HepG2 (cell line): ENCODE results near the gene ACSL3. TPM values are rescaled to one million over a fixed set of nuclear protein-coding genes. Genes with fewer than 3 reads are reported as not detected.

Source experiments
- ATAC-seq: fragments of 200-7000 bp; cut with Tn5 transposase; 3 replicates; pipeline ENCODE4 v1.9.1; 2020; ENCODE audit warnings: mild to moderate bottlenecking, moderate library complexity
- BruUV-seq: library from RNA; stranded (reverse); fragments of 400-500 nt; replicated peaks from 2 replicates; lab custom pipeline; 2021; lab: Mats Ljungman, UMichigan
- CTCF ChIA-PET: fragments of 300-600 bp; formaldehyde crosslinking; extraction: SDS; loops from one replicate; lab custom pipeline; 2021; ENCODE audit warnings: low total read pairs, inconsistent platforms, low intra/inter-chr PET ratio; lab: Yijun Ruan, JAX
- POLR2A ChIA-PET: fragments of 350-600 bp; sonication (Branson Sonifier 250); formaldehyde crosslinking; loops from one replicate; lab custom pipeline; 2020; ENCODE audit warnings: antibody characterized with exemption, inconsistent platforms; lab: Yijun Ruan, JAX
- DNase-seq: peaks from one replicate; pipeline ENCODE4 v3.0.0-alpha.2; 2015; ENCODE audit warnings: low spot score
- FAIRE-seq: peaks from 3 replicates; lab custom pipeline; 2011; peaks lifted over from hg19 to GRCh38; lab: Jason Lieb, UNC
- H2AFZ ChIP-seq: one replicate; pipeline ENCODE4 v1.6.1; 2011; ENCODE audit warnings: low read length, inconsistent platforms
- H3K27ac ChIP-seq: fragments of 300-600 bp; 3 replicates; pipeline ENCODE4 v1.8.0; 2011; ENCODE audit warnings: mixed run types, mild to moderate bottlenecking, mixed read lengths, low read length, inconsistent platforms; ENCODE audit not compliant: insufficient read depth; ENCODE audit errors: extremely low read length
- H3K27me3 ChIP-seq, 2 experiments: fragments of 200-600 bp in 1 of 2; 2 replicates in 1 of 2; 3 replicates in 1 of 2; pipeline versions ENCODE4 v1.6.0 to v1.8.0; 2011; ENCODE audit warnings: low read length in 2 of 2, mild to moderate bottlenecking in 2 of 2, moderate library complexity in 2 of 2, inconsistent platforms in 1 of 2; ENCODE audit not compliant: insufficient read depth in 2 of 2, control insufficient read depth in 1 of 2
- H3K36me3 ChIP-seq, 2 experiments: fragments of 200-600 bp in 1 of 2; replicated peaks in 1 of 2; 2 replicates in 1 of 2; 3 replicates in 1 of 2; pipeline versions ENCODE4 v1.5.1 to v1.8.0; 2011; ENCODE audit warnings: low read length in 2 of 2, inconsistent platforms in 1 of 2; ENCODE audit not compliant: insufficient read depth in 2 of 2, control insufficient read depth in 1 of 2
- H3K4me1 ChIP-seq: 2 replicates; pipeline ENCODE4 v1.5.1; 2012; ENCODE audit warnings: low read length, inconsistent platforms; ENCODE audit not compliant: insufficient read depth
- H3K4me2 ChIP-seq: 2 replicates; pipeline ENCODE4 v1.6.0; 2011; ENCODE audit warnings: low read depth, low read length, inconsistent platforms
- H3K4me3 ChIP-seq, 3 experiments: fragments of 200-600 bp in 1 of 3; sonication (generic), shearing (Covaris generic) in 1 of 3; replicated peaks in 1 of 3; 2 replicates each; pipeline ENCODE4 v1.5.1; 2011 to 2016; ENCODE audit warnings: low read length in 3 of 3, inconsistent platforms in 2 of 3, low read depth in 2 of 3, mild to moderate bottlenecking in 2 of 3, control low read depth in 1 of 3, mixed read lengths in 1 of 3; ENCODE audit not compliant: insufficient read depth in 1 of 3
- H3K79me2 ChIP-seq: one replicate; pipeline ENCODE4 v1.6.1; 2011; ENCODE audit warnings: low read length, inconsistent platforms; ENCODE audit not compliant: insufficient read depth
- H3K9ac ChIP-seq: 2 replicates; pipeline ENCODE4 v1.6.0; 2011; ENCODE audit warnings: mild to moderate bottlenecking, low read depth, low read length, inconsistent platforms; ENCODE audit not compliant: insufficient read depth
- H3K9me3 ChIP-seq: 2 replicates; pipeline ENCODE4 v1.5.1; 2012; ENCODE audit warnings: mild to moderate bottlenecking, low read length
- H4K20me1 ChIP-seq: 2 replicates; pipeline ENCODE4 v1.6.0; 2011; ENCODE audit warnings: inconsistent platforms, mild to moderate bottlenecking, low read length, moderate library complexity; ENCODE audit not compliant: insufficient read depth
- CBX2 ChIP-seq, 2 experiments: fragments of 200-600 bp in 1 of 2; sonication (generic); formaldehyde crosslinking in 1 of 2; IDR thresholded peaks; 2 replicates each; pipeline versions ENCODE4 v1.7.0 to v1.8.1; 2018 to 2022; ENCODE audit warnings: low read depth in 2 of 2, low read length in 1 of 2, mild to moderate bottlenecking in 1 of 2, missing genetic modification reagents in 1 of 2
- ETV5 ChIP-seq: IDR thresholded peaks from 2 replicates; pipeline ENCODE4 v1.6.1; 2018; ENCODE audit warnings: missing biosample characterization, missing genetic modification reagents, inconsistent platforms, borderline replicate concordance
- FOXJ3 ChIP-seq: sonication (generic); formaldehyde crosslinking; IDR thresholded peaks from 2 replicates; pipeline ENCODE4 v1.4.0; 2020; ENCODE audit warnings: missing genetic modification reagents, mild to moderate bottlenecking, borderline replicate concordance
- HNRNPH1 ChIP-seq: fragments of 200-400 bp; formaldehyde crosslinking; optimal IDR thresholded peaks from 2 replicates; pipeline ENCODE3; 2017; ENCODE audit warnings: mild to moderate bottlenecking, low read depth, low read length
- KDM5A ChIP-seq: fragments of 200-600 bp; sonication (generic); IDR thresholded peaks from 2 replicates; pipeline ENCODE4 v1.7.0; 2018; ENCODE audit warnings: antibody characterized with exemption, mild to moderate bottlenecking, low read length, borderline replicate concordance
- MED13 ChIP-seq: sonication (generic); formaldehyde crosslinking; IDR thresholded peaks from 2 replicates; pipeline ENCODE4 v1.5.0; 2020; ENCODE audit warnings: missing genetic modification reagents
- RBFOX2 ChIP-seq: fragments of 200-400 bp; formaldehyde crosslinking; IDR thresholded peaks from 2 replicates; pipeline ENCODE4 v1.6.1; 2017; ENCODE audit warnings: low read depth, mild to moderate bottlenecking, low read length
- SMYD3 ChIP-seq: sonication (generic); formaldehyde crosslinking; IDR thresholded peaks from 2 replicates; pipeline ENCODE4 v1.8.1; 2023; ENCODE audit warnings: mild to moderate bottlenecking, missing genetic modification reagents
- XBP1 ChIP-seq: sonication (generic); formaldehyde crosslinking; IDR thresholded peaks from 2 replicates; pipeline ENCODE4 v1.5.0; 2020; ENCODE audit warnings: missing genetic modification reagents
- ZKSCAN8 ChIP-seq: IDR thresholded peaks from 2 replicates; pipeline ENCODE4 v1.6.1; 2016; ENCODE audit warnings: borderline replicate concordance, missing genetic modification reagents, missing compliant biosample characterization
- ZMAT3 ChIP-seq: sonication (generic); formaldehyde crosslinking; conservative IDR thresholded peaks from 2 replicates; pipeline ENCODE4 v1.7.0; 2021; ENCODE audit warnings: missing genetic modification reagents
- ZNF260 ChIP-seq: sonication (generic); formaldehyde crosslinking; IDR thresholded peaks from 2 replicates; pipeline ENCODE4 v1.4.0; 2020; ENCODE audit warnings: missing genetic modification reagents, low read depth, mild to moderate bottlenecking, borderline replicate concordance
- ZNF326 ChIP-seq: sonication (generic); formaldehyde crosslinking; IDR thresholded peaks from 2 replicates; pipeline ENCODE4 v1.4.0; 2020; ENCODE audit warnings: missing genetic modification reagents, borderline replicate concordance
- ZNF468 ChIP-seq: sonication (generic); formaldehyde crosslinking; IDR thresholded peaks from 2 replicates; pipeline ENCODE4 v1.8.0; 2022; ENCODE audit warnings: mild to moderate bottlenecking, moderate library complexity, missing genetic modification reagents
- ZNF772 ChIP-seq: sonication (generic); formaldehyde crosslinking; IDR thresholded peaks from 2 replicates; pipeline ENCODE4 v1.5.0; 2020; ENCODE audit warnings: mild to moderate bottlenecking, missing genetic modification reagents
- ZNF792 ChIP-seq: IDR thresholded peaks from 2 replicates; pipeline ENCODE4 v1.6.1; 2016
- ZSCAN9 ChIP-seq: IDR thresholded peaks from 2 replicates; pipeline ENCODE4 v1.6.1; 2016; ENCODE audit warnings: borderline replicate concordance
- WGBS: methylation state at CpG from one replicate; pipeline ENCODE4 v1.1.6; 2017; ENCODE audit warnings: low lambda C conversion rate; 5-methylcytosine and 5-hydroxymethylcytosine counted together
- in situ Hi-C: cut with HindIII; loops from 2 replicates; pipeline ENCODE4 v1.10.0; 2017; ENCODE audit warnings: low pct_unique_long_range_greater_than_20kb; ENCODE audit not compliant: extremely low pct_ligation_motif_present
- intact Hi-C: fragments of 100-400 bp; cut with micrococcal nuclease; formaldehyde crosslinking; loops from one replicate; pipeline ENCODE4 v1.10.0; 2022; ENCODE audit not compliant: unreplicated experiment
- polyA plus RNA-seq, 8 experiments: library from polyadenylated mRNA; depleted of rRNA in 3 of 8; stranded (reverse) in 7 of 8; unstranded in 1 of 8; fragments of >200 nt; fragmentation: Illumina TruSeq in 4 of 8; extraction: Trizol in 4 of 8; gene quantifications; 2 replicates each; pipeline versions ENCODE4 v1.2.1 to v1.2.3, GENCODE V29; 2011 to 2016; ENCODE audit warnings: low read depth in 4 of 8, missing spikeins in 1 of 8, mixed read lengths in 1 of 8; ENCODE audit not compliant: insufficient read depth in 1 of 8
- total RNA-seq, 5 experiments: library from RNA; depleted of rRNA; stranded (reverse); fragments of >200 nt; fragmentation: Illumina TruSeq; extraction: Trizol; gene quantifications; 2 replicates each; pipeline ENCODE4 v1.2.3, GENCODE V29; 2016; ENCODE audit warnings: low read depth in 1 of 5
- TF ChIP-seq, protein P1 (sequence below): sonication (generic); formaldehyde crosslinking; IDR thresholded peaks from 2 replicates; pipeline ENCODE4 v1.5.1; 2020; ENCODE audit warnings: mild to moderate bottlenecking, missing genetic modification reagents, moderate library complexity
- TF ChIP-seq, protein P2 (sequence below): IDR thresholded peaks from 2 replicates; pipeline ENCODE4 v1.6.1; 2016; ENCODE audit warnings: missing genetic modification reagents, missing compliant biosample characterization
- TF ChIP-seq, protein P3 (sequence below): sonication (generic); formaldehyde crosslinking; IDR thresholded peaks from 2 replicates; pipeline ENCODE4 v1.4.0; 2020; ENCODE audit warnings: missing genetic modification reagents
- TF ChIP-seq, protein P4 (sequence below): sonication (generic); formaldehyde crosslinking; IDR thresholded peaks from 2 replicates; pipeline ENCODE4 v1.8.1; 2023; ENCODE audit warnings: mild to moderate bottlenecking, moderate library complexity, missing genetic modification reagents

Gene ACSL3
- total and polyA plus RNA-seq, 2 of the 13 experiments (the other 11 are each of a cell fraction or from before 2014, with no cell fraction given) = 305 to 365 TPM

DNA sequence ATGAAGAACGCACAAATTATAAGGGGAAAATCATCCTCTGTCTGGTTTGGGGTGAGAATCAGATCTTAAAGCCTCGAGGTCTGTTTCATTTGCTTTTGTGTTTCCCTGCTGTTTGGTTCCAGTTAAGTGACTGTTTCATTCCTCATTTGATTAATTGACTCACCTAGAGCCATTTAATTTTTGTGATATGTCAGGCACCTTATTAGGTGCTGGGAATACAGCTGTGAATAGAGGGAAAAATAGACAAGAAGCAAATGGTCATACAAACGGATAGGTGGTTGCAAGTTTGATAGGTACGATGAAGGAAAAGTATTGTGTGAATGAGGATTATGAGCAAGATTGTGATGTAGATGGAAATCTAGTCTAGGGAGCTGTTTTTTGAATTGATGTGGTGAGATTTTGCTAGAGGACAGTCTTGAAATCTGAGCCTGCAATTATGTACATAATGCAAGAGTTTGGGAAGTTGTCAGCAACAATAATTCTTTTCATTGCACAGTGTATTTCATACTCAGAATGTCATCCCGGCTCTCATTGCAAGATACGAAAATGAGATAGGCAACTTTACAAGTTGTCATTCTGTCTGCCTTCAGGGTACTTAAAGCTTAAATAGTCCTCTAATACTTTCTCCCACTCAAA, 2.2 kb downstream of the ACSL3 start:
- FAIRE-seq (no peak), ATAC-seq (no peak), DNase-seq (no peak)
- Histone ChIP-seq H3K4me2 (peak overlapping the region; percentile 91), H4K20me1 (peaks cover 70% of the 10 kb centered on the region), H3K4me3 (peak overlapping the region; percentile 81 to 99 (median 99)), H2AFZ (no peak overlapping the region), H3K9me3 (no peaks in the 10 kb centered on the region), H3K36me3 (no peaks in the 10 kb centered on the region), H3K27ac (peak overlapping the region; percentile 82), H3K9ac (peak overlapping the region; percentile 98), H3K27me3 (no peaks in the 10 kb centered on the region; a peak in 1 of 5 replicates), H3K79me2 (peaks cover 78% of the 10 kb centered on the region), H3K4me1 (peaks cover 56% of the 10 kb centered on the region)
- no TSS peak for BruUV-seq
- intact Hi-C loops (loop anchor here (1.0 kb wide), 1 partner anchor 40 kb away; no protein-coding TSS in a partner anchor), in situ Hi-C loops (loop anchor here (5.0 kb wide), 2 partner anchors 66 to 156 kb away; no protein-coding TSS in a partner anchor)
- ChIA-PET CTCF (interaction anchor here (1.3 to 3.2 kb wide), 2 partner anchors 155 to 173 kb away, joined by 3 to 10 read pairs; no protein-coding TSS in a partner anchor), POLR2A (interaction anchor here (1.4 to 8.4 kb wide), 7 partner anchors 13 to 191 kb away, joined by 3 to 68 read pairs (median 13); partner anchors contain the start of gene MOGAT1)
- WGBS = 4% methylated on average over 6 of the region's 6 CpGs
- TF ChIP-seq, protein P1, sequence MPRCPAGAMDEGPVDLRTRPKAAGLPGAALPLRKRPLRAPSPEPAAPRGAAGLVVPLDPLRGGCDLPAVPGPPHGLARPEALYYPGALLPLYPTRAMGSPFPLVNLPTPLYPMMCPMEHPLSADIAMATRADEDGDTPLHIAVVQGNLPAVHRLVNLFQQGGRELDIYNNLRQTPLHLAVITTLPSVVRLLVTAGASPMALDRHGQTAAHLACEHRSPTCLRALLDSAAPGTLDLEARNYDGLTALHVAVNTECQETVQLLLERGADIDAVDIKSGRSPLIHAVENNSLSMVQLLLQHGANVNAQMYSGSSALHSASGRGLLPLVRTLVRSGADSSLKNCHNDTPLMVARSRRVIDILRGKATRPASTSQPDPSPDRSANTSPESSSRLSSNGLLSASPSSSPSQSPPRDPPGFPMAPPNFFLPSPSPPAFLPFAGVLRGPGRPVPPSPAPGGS (CRISPR knock-in tag) = no peak
- TF ChIP-seq, protein P2, sequence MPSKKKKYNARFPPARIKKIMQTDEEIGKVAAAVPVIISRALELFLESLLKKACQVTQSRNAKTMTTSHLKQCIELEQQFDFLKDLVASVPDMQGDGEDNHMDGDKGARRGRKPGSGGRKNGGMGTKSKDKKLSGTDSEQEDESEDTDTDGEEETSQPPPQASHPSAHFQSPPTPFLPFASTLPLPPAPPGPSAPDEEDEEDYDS (CRISPR knock-in tag) = peak; percentile 40; the same call in 1 of the 2 replicates
- TF ChIP-seq SMYD3 = 0 out of 2 replicates have a peak, but pooled peaks have one; percentile 6
- TF ChIP-seq ZNF468 (CRISPR knock-in tag) = no peak
- no peak for TF ChIP-seq CBX2 (IDR thresholded peaks at IDR 0.05; ENCODE audit: low read depth, low read length)
- TF ChIP-seq CBX2 (CRISPR knock-in tag; IDR thresholded peaks at IDR 0.05; ENCODE audit: low read depth) = no peak
- no peak for TF ChIP-seq HNRNPH1
- TF ChIP-seq ZNF260 = no peak
- TF ChIP-seq ZSCAN9 (CRISPR knock-in tag) = 0 out of 2 replicates have a peak, but pooled peaks have one; percentile 30
- TF ChIP-seq, protein P3, sequence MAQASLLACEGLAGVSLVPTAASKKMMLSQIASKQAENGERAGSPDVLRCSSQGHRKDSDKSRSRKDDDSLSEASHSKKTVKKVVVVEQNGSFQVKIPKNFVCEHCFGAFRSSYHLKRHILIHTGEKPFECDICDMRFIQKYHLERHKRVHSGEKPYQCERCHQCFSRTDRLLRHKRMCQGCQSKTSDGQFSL (CRISPR knock-in tag) = no peak
- TF ChIP-seq KDM5A = peak; percentile 38; the same call in 1 of the 2 replicates
- 0 out of 2 replicates have a peak, but pooled peaks have one; percentile 7 for TF ChIP-seq FOXJ3 (CRISPR knock-in tag)
- no peak for TF ChIP-seq ETV5 (CRISPR knock-in tag)
- TF ChIP-seq ZMAT3 (CRISPR knock-in tag) = no peak
- peak; percentile 39 for TF ChIP-seq RBFOX2
- 0 out of 2 replicates have a peak, but pooled peaks have one; percentile 15 for TF ChIP-seq ZNF792 (CRISPR knock-in tag)
- TF ChIP-seq ZNF772 (CRISPR knock-in tag) = no peak
- TF ChIP-seq, protein P4, sequence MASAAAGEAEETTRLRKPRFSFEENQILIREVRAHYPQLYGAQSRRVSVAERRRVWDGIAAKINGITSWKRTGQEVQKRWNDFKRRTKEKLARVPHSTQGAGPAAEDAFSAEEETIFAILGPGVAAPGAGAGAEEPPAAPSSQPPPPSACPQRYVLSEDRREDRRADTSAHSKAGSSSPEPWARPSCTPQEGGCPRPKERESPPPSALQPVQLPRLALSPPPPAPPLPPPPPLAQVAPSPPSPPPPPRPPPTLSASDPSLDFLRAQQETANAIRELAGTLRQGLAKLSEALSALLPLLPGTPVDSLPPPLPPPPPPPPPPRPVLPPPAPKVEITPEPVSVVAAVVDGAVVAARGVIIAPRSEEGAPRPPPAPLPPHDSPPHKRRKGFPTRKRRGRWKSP (CRISPR knock-in tag) = no peak
- TF ChIP-seq ZNF326 (CRISPR knock-in tag) = 0 out of 2 replicates have a peak, but pooled peaks have one; percentile 9
- TF ChIP-seq MED13 = no peak
- TF ChIP-seq XBP1 = no peak
- 0 out of 2 replicates have a peak, but pooled peaks have one; percentile 17 for TF ChIP-seq ZKSCAN8
